CD8-positive, alpha-beta memory T cell (primary cell): ENCODE measurements around the gene PNMA3. TPM values are rescaled to one million over a fixed set of nuclear protein-coding genes. Genes with fewer than 3 reads are reported as not detected.

ENCODE experiments used
- polyA plus RNA-seq: library from polyadenylated mRNA; unstranded; fragments of 300-500 nt; fragmentation: Illumina TruSeq; gene quantifications from one replicate; pipeline ENCODE4 v1.2.3, GENCODE V29; 2021
- total RNA-seq, 2 experiments: library from RNA; stranded (reverse); gene quantifications; one replicate each; pipeline ENCODE4 v1.2.3, GENCODE V29; 2021

Gene PNMA3
- total and polyA plus RNA-seq, 3 experiments from 2014 or later: 0.30 to 1.1 (median 1.1) TPM

Other genes with a start within 250 kb of the PNMA3 start
- 10 to 100 TPM; 12.5 to 15.4 TPM for gene CETN2, start 225.7 kb upstream of the PNMA3 start, total RNA-seq
- 29.0 TPM for gene CETN2, start 225.7 kb upstream of the PNMA3 start, polyA plus RNA-seq
- 10 to 100 TPM; 20.3 to 21.8 TPM for gene NSDHL, start 225.4 kb upstream of the PNMA3 start, total RNA-seq
- 15.0 TPM for gene NSDHL, start 225.4 kb upstream of the PNMA3 start, polyA plus RNA-seq
- gene ZNF185, start 158.4 kb upstream of the PNMA3 start, total RNA-seq: under 1 TPM; 0.82 to 0.96 TPM
- gene ZNF185, start 158.4 kb upstream of the PNMA3 start, polyA plus RNA-seq: 2.3 TPM
- not detected for gene PNMA5, start 62.4 kb upstream of the PNMA3 start, total RNA-seq
- gene PNMA5, start 62.4 kb upstream of the PNMA3 start, polyA plus RNA-seq: not detected
- gene PNMA6A, start 16.0 kb downstream of the PNMA3 start, total RNA-seq: 1 to 10 TPM; 1.7 to 1.8 TPM
- 0.29 TPM for gene PNMA6A, start 16.0 kb downstream of the PNMA3 start, polyA plus RNA-seq
- gene MAGEA1, start 122.8 kb downstream of the PNMA3 start, total RNA-seq: not detected
- gene MAGEA1, start 122.8 kb downstream of the PNMA3 start, polyA plus RNA-seq: not detected